Measurements from ENCODE around the gene GCNT2.

Gene GCNT2

GRCh38 chr6:10540073-10540746, 19.1 kb downstream of the GCNT2 start:
- no peak for DNase-seq (ENCODE audit: low read depth)
- no peak for TF ChIP-seq CTCF (conservative IDR thresholded peaks at IDR 0.05; ENCODE audit: low read length)
- no peak overlapping the region for H3K4me3 ChIP-seq (ENCODE audit: low read length)

GRCh38 chr6:10541591-10541990, 20.4 kb downstream of the GCNT2 start:
- TF ChIP-seq CTCF (conservative IDR thresholded peaks at IDR 0.05; ENCODE audit: low read length) = no peak
- no peak for DNase-seq (ENCODE audit: low read depth)
- H3K4me3 ChIP-seq (ENCODE audit: low read length) = no peak overlapping the region

- no peak overlapping the region for H3K4me3 ChIP-seq (ENCODE audit: low read length)
- no peak for TF ChIP-seq CTCF (conservative IDR thresholded peaks at IDR 0.05; ENCODE audit: low read length)
- DNase-seq (ENCODE audit: low read depth) = no peak
Measured at GRCh38 chr6:10542213-10542612, 21.1 kb downstream of the GCNT2 start.

GRCh38 chr6:10543488-10543887, 22.3 kb downstream of the GCNT2 start:
- no peak for DNase-seq (ENCODE audit: low read depth)
- H3K4me3 ChIP-seq (ENCODE audit: low read length) = no peak overlapping the region
- TF ChIP-seq CTCF (conservative IDR thresholded peaks at IDR 0.05; ENCODE audit: low read length) = no peak

GRCh38 chr6:10545482-10545881, 24.3 kb downstream of the GCNT2 start:
- no peak for DNase-seq (ENCODE audit: low read depth)
- no peak for TF ChIP-seq CTCF (conservative IDR thresholded peaks at IDR 0.05; ENCODE audit: low read length)

GRCh38 chr6:10547809-10548208, 26.7 kb downstream of the GCNT2 start:
- H3K4me3 ChIP-seq (ENCODE audit: low read length) = no peak overlapping the region
- no peak for DNase-seq (ENCODE audit: low read depth)
- TF ChIP-seq CTCF (conservative IDR thresholded peaks at IDR 0.05; ENCODE audit: low read length) = no peak

More at GRCh38 chr6:10545482-10545881, 24.3 kb downstream of the GCNT2 start:
- H3K4me3 ChIP-seq (ENCODE audit: low read length) = no peak overlapping the region

GRCh38 chr6:10550764-10551163, 29.6 kb downstream of the GCNT2 start:
- no peak for DNase-seq (ENCODE audit: low read depth)
- no peak for TF ChIP-seq CTCF (conservative IDR thresholded peaks at IDR 0.05; ENCODE audit: low read length)
- H3K4me3 ChIP-seq (ENCODE audit: low read length) = no peak overlapping the region
